Smooth muscle cell (in vitro differentiated cells): ENCODE results near the gene CDKN2C. TPM values are rescaled to one million over a fixed set of nuclear protein-coding genes. Genes with fewer than 3 reads are reported as not detected.
"Not testable (repeated sequence)": the region's sequence is repeated elsewhere in the genome, so short reads cannot be mapped to it uniquely, and the experiment has no call there.

Source experiments
- DNase-seq: peaks from one replicate; lab custom pipeline; 2025; ENCODE audit not compliant: unreplicated experiment; lab: John Stamatoyannopoulos, UW
- H2AFZ ChIP-seq: fragments of 200-600 bp; sonication (generic); 2 replicates; pipeline ENCODE4 v1.6.0; 2016; ENCODE audit warnings: antibody characterized with exemption, low read depth, mild to moderate bottlenecking
- H3F3A ChIP-seq: fragments of 200-600 bp; sonication (generic); 2 replicates; pipeline ENCODE4 v1.6.0; 2017; ENCODE audit warnings: antibody characterized with exemption, low read depth
- H3K27ac ChIP-seq: fragments of 200-600 bp; sonication (generic); 2 replicates; pipeline ENCODE4 v1.5.1; 2016; ENCODE audit warnings: low read depth, mild to moderate bottlenecking
- H3K27me3 ChIP-seq: fragments of 200-600 bp; sonication (generic); 2 replicates; pipeline ENCODE4 v1.6.1; 2016; ENCODE audit warnings: low read depth, mild to moderate bottlenecking
- H3K36me3 ChIP-seq: fragments of 200-600 bp; sonication (generic); 2 replicates; pipeline ENCODE4 v1.5.1; 2016; ENCODE audit warnings: low read depth
- H3K4me1 ChIP-seq: fragments of 200-600 bp; sonication (generic); 2 replicates; pipeline ENCODE4 v1.5.1; 2016; ENCODE audit warnings: low read depth
- H3K4me2 ChIP-seq: fragments of 200-600 bp; sonication (generic); 2 replicates; pipeline ENCODE4 v1.6.0; 2016; ENCODE audit warnings: mild to moderate bottlenecking
- H3K4me3 ChIP-seq: fragments of 200-600 bp; sonication (generic); 2 replicates; pipeline ENCODE4 v1.5.1; 2016; ENCODE audit warnings: mild to moderate bottlenecking
- H3K79me2 ChIP-seq: fragments of 200-600 bp; sonication (generic); 2 replicates; pipeline ENCODE4 v1.6.0; 2016; ENCODE audit warnings: low read depth, mild to moderate bottlenecking
- H3K9ac ChIP-seq: fragments of 200-600 bp; sonication (generic); 2 replicates; pipeline ENCODE4 v1.6.0; 2016; ENCODE audit warnings: low read depth
- H3K9me3 ChIP-seq: fragments of 200-600 bp; sonication (generic); replicated peaks from 2 replicates; pipeline ENCODE4 v1.5.1; 2016; ENCODE audit warnings: low read depth
- H4K20me1 ChIP-seq: fragments of 200-600 bp; sonication (generic); 2 replicates; pipeline ENCODE4 v1.6.0; 2016; ENCODE audit warnings: low read depth
- WGBS: methylation state at CpG from one replicate; pipeline ENCODE4 v1.1.7; 2016; ENCODE audit warnings: low lambda C conversion rate; 5-methylcytosine and 5-hydroxymethylcytosine counted together
- polyA plus RNA-seq: library from polyadenylated mRNA; unstranded; fragments of >200 nt; fragmentation: Nextera tagmentation; extraction: Ambion mirVana; gene quantifications from 2 replicates; pipeline ENCODE4 v1.2.1, GENCODE V29; 2016
- total RNA-seq: library from RNA; depleted of rRNA; stranded (reverse); fragments of >200 nt; gene quantifications from 2 replicates; pipeline ENCODE4 v1.2.3, GENCODE V29; 2014
- TF ChIP-seq, protein P1 (sequence below): fragments of 200-600 bp; sonication (generic); IDR thresholded peaks from 2 replicates; pipeline ENCODE4 v1.5.1; 2017; ENCODE audit warnings: borderline replicate concordance, mild to moderate bottlenecking, antibody characterized with exemption; ENCODE audit not compliant: insufficient read depth, poor library complexity, severe bottlenecking

Gene CDKN2C
- total and polyA plus RNA-seq, 2 experiments from 2014 or later = 1.3 to 3.2 TPM

DNA sequence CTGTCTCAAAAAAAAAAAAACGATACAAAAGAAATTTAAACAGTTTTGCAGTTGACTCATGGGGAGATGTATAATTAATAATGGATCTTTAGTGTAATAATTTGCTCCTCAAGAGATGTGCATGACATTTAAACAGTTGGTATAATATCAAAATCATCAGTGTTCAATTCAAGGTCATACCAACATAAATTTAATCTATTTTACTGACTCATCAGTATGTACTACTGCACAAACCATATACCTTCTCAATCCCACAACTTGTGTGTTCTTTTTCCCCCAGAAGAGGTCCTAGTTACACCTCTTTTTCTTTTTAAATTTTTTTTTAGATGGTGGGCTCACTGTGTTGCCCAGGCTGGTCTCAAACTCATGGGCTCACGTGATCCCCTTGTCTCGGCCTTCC, 23.6 kb downstream of the CDKN2C start:
- no peak overlapping the region for H3K27ac ChIP-seq
- no peak overlapping the region for H3K4me3 ChIP-seq
- H3K4me2 ChIP-seq = no peak overlapping the region
- no peaks in the 10 kb centered on the region for H3K4me1 ChIP-seq
- peaks cover 17% of the 10 kb centered on the region for H3K27me3 ChIP-seq
- H2AFZ ChIP-seq = no peak overlapping the region
- WGBS = 88% methylated on average over 3 of the region's 3 CpGs
- no peaks in the 10 kb centered on the region for H3K36me3 ChIP-seq
- no peaks in the 10 kb centered on the region for H3F3A ChIP-seq
- H3K9me3 ChIP-seq = no peaks in the 10 kb centered on the region
- H4K20me1 ChIP-seq = no peaks in the 10 kb centered on the region
- TF ChIP-seq, protein P1, sequence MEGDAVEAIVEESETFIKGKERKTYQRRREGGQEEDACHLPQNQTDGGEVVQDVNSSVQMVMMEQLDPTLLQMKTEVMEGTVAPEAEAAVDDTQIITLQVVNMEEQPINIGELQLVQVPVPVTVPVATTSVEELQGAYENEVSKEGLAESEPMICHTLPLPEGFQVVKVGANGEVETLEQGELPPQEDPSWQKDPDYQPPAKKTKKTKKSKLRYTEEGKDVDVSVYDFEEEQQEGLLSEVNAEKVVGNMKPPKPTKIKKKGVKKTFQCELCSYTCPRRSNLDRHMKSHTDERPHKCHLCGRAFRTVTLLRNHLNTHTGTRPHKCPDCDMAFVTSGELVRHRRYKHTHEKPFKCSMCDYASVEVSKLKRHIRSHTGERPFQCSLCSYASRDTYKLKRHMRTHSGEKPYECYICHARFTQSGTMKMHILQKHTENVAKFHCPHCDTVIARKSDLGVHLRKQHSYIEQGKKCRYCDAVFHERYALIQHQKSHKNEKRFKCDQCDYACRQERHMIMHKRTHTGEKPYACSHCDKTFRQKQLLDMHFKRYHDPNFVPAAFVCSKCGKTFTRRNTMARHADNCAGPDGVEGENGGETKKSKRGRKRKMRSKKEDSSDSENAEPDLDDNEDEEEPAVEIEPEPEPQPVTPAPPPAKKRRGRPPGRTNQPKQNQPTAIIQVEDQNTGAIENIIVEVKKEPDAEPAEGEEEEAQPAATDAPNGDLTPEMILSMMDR = no peak
- H3K9ac ChIP-seq = no peak overlapping the region
- DNase-seq = no peak
- no peaks in the 10 kb centered on the region for H3K79me2 ChIP-seq

DNA sequence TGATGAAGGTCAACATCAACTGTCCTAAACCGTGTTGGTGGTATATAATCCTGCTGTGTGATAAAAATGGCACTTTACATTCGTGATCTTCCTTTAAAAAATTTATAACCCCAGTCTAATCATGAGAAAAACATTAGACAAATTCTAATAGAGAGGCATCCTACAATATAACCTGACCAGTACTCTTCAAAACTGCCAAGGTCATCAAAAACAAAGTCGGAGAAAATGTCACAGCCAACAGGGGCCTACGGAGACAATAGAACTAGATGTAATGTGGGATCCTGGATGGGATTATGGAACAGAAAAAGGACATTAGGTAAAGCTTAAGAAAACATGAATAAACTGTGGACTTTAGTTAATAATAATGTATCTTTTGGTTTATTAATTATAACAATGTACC, 25.0 kb downstream of the CDKN2C start:
- H3K27ac ChIP-seq = no peak overlapping the region
- no peaks in the 10 kb centered on the region for H3K4me1 ChIP-seq
- H3K4me3 ChIP-seq = no peak overlapping the region
- H2AFZ ChIP-seq = no peak overlapping the region
- WGBS = 70% methylated on average over 4 of the region's 4 CpGs
- no peaks in the 10 kb centered on the region for H3K36me3 ChIP-seq
- H3F3A ChIP-seq = no peaks in the 10 kb centered on the region
- peaks cover 17% of the 10 kb centered on the region for H3K27me3 ChIP-seq
- H3K9me3 ChIP-seq = no peaks in the 10 kb centered on the region
- TF ChIP-seq, protein P1 = no peak
- no peaks in the 10 kb centered on the region for H4K20me1 ChIP-seq
- H3K79me2 ChIP-seq = no peaks in the 10 kb centered on the region
- H3K9ac ChIP-seq = no peak overlapping the region
- no peak overlapping the region for H3K4me2 ChIP-seq
- no peak for DNase-seq

GRCh38 chr1:50995651-50996050, 25.6 kb downstream of the CDKN2C start:
- H2AFZ ChIP-seq = no peak overlapping the region
- H3K79me2 ChIP-seq = no peaks in the 10 kb centered on the region
- 72% methylated on average over 1 of the region's 1 CpG for WGBS
- no peaks in the 10 kb centered on the region for H3K36me3 ChIP-seq
- no peak for DNase-seq
- no peaks in the 10 kb centered on the region for H3F3A ChIP-seq
- no peaks in the 10 kb centered on the region for H3K9me3 ChIP-seq
- no peaks in the 10 kb centered on the region for H4K20me1 ChIP-seq
- no peak overlapping the region for H3K27ac ChIP-seq
- no peak overlapping the region for H3K4me3 ChIP-seq
- TF ChIP-seq, protein P1 = no peak
- no peaks in the 10 kb centered on the region for H3K4me1 ChIP-seq
- peaks cover 17% of the 10 kb centered on the region for H3K27me3 ChIP-seq
- H3K4me2 ChIP-seq = no peak overlapping the region
- no peak overlapping the region for H3K9ac ChIP-seq

- H3K9ac ChIP-seq = no peak overlapping the region
- H3K79me2 ChIP-seq = no peaks in the 10 kb centered on the region
- H2AFZ ChIP-seq = no peak overlapping the region
- TF ChIP-seq, protein P1 = no peak
- H3K27ac ChIP-seq = no peak overlapping the region
- H3K4me2 ChIP-seq = no peak overlapping the region
- no peak overlapping the region for H3K4me3 ChIP-seq
- H3K4me1 ChIP-seq = no peaks in the 10 kb centered on the region
- H4K20me1 ChIP-seq = no peaks in the 10 kb centered on the region
- peaks cover 17% of the 10 kb centered on the region for H3K27me3 ChIP-seq
- WGBS = 85% methylated on average over 3 of the region's 3 CpGs
- H3K9me3 ChIP-seq = no peaks in the 10 kb centered on the region
- H3F3A ChIP-seq = no peaks in the 10 kb centered on the region
- no peaks in the 10 kb centered on the region for H3K36me3 ChIP-seq
- DNase-seq = no peak
Observed at GRCh38 chr1:50996083-50996482, 26.0 kb downstream of the CDKN2C start.

- not testable (repeated sequence) for H3K36me3 ChIP-seq, H3K27ac ChIP-seq, H3K4me1 ChIP-seq, H3F3A ChIP-seq, H4K20me1 ChIP-seq, DNase-seq, H3K79me2 ChIP-seq, H3K9me3 ChIP-seq, H3K9ac ChIP-seq, H3K4me2 ChIP-seq, H3K4me3 ChIP-seq, H2AFZ ChIP-seq
- peaks cover 17% of the 10 kb centered on the region for H3K27me3 ChIP-seq
- WGBS = 86% methylated on average over 1 of the region's 1 CpG
Observed at GRCh38 chr1:50999375-50999774, 29.3 kb downstream of the CDKN2C start.
